Mesendoderm (in vitro differentiated cells): ENCODE data around the gene PIP5K1B. TPM values are rescaled to one million over a fixed set of nuclear protein-coding genes. Genes with fewer than 3 reads are reported as not detected.
A peak's percentile ranks its signal among the peaks of the same experiment; 100 is the strongest.

Experiments
- DNase-seq: peaks from one replicate; pipeline ENCODE4 v3.0.0; 2013
- H2AK5ac ChIP-seq: 2 replicates; pipeline ENCODE4 v1.6.1; 2013; ENCODE audit warnings: low read length, inconsistent platforms
- H2BK120ac ChIP-seq: 2 replicates; pipeline ENCODE4 v1.6.1; 2013; ENCODE audit warnings: low read depth, mild to moderate bottlenecking, low read length, moderate library complexity, mixed read lengths
- H2BK15ac ChIP-seq: replicated peaks from 2 replicates; pipeline ENCODE4 v1.6.1; 2013; ENCODE audit warnings: low read depth, mild to moderate bottlenecking, moderate library complexity
- H2BK5ac ChIP-seq: 2 replicates; pipeline ENCODE4 v1.6.1; 2013; ENCODE audit warnings: low read length, inconsistent platforms
- H3K18ac ChIP-seq: 2 replicates; pipeline ENCODE4 v1.6.1; 2013; ENCODE audit warnings: mild to moderate bottlenecking, low read length, mixed read lengths
- H3K23ac ChIP-seq: one replicate; pipeline ENCODE4 v1.6.1; 2013; ENCODE audit warnings: low read length
- H3K27ac ChIP-seq: 2 replicates; pipeline ENCODE4 v1.5.1; 2013; ENCODE audit warnings: low read depth, mild to moderate bottlenecking, inconsistent platforms, low read length, moderate library complexity
- H3K27me3 ChIP-seq: 2 replicates; pipeline ENCODE4 v1.6.1; 2013; ENCODE audit warnings: low read length, control low read depth, mild to moderate bottlenecking, inconsistent platforms; ENCODE audit not compliant: insufficient read depth, poor library complexity
- H3K36me3 ChIP-seq: 2 replicates; pipeline ENCODE4 v1.6.1; 2013; ENCODE audit warnings: low read length, inconsistent platforms; ENCODE audit not compliant: control insufficient read depth, insufficient read depth
- H3K4ac ChIP-seq: one replicate; pipeline ENCODE4 v1.6.1; 2013; ENCODE audit warnings: low read depth, mild to moderate bottlenecking, low read length, moderate library complexity
- H3K4me1 ChIP-seq: 2 replicates; pipeline ENCODE4 v1.6.1; 2013; ENCODE audit warnings: low read depth, low read length, inconsistent platforms; ENCODE audit not compliant: control insufficient read depth
- H3K4me2 ChIP-seq: 2 replicates; pipeline ENCODE4 v1.6.1; 2013; ENCODE audit warnings: low read length
- H3K4me3 ChIP-seq: 2 replicates; pipeline ENCODE4 v1.5.1; 2013; ENCODE audit warnings: mild to moderate bottlenecking, low read length
- H3K56ac ChIP-seq: one replicate; pipeline ENCODE4 v1.6.1; 2013; ENCODE audit warnings: low read length
- H3K79me1 ChIP-seq: 2 replicates; pipeline ENCODE4 v1.6.1; 2013; ENCODE audit warnings: low read length, inconsistent platforms
- H3K79me2 ChIP-seq: 2 replicates; pipeline ENCODE4 v1.6.1; 2013; ENCODE audit warnings: mild to moderate bottlenecking, low read length; ENCODE audit not compliant: control insufficient read depth, insufficient read depth
- H3K9ac ChIP-seq: 2 replicates; pipeline ENCODE4 v1.6.1; 2013; ENCODE audit warnings: low read length, inconsistent platforms
- H4K5ac ChIP-seq: one replicate; pipeline ENCODE4 v1.6.1; 2013; ENCODE audit warnings: low read length
- H4K8ac ChIP-seq: one replicate; pipeline ENCODE4 v1.6.1; 2013; ENCODE audit warnings: low read depth, mild to moderate bottlenecking, control low read depth, low read length, moderate library complexity
- WGBS: extraction: QIAGEN DNeasy Blood & Tissue Kit; methylation state at CpG from one replicate; pipeline ENCODE4 v1.1.7; 2013; ENCODE audit warnings: low lambda C conversion rate, missing lambda C conversion rate; ENCODE audit not compliant: insufficient coverage; ENCODE audit errors: extremely low coverage; 5-methylcytosine and 5-hydroxymethylcytosine counted together
- polyA plus RNA-seq, 2 experiments: library from polyadenylated mRNA; stranded (reverse); fragments of 200-250 nt; gene quantifications; one replicate each; pipeline ENCODE4 v1.2.3, GENCODE V29; 2013

PIP5K1B gene
- 1.5 TPM for polyA plus RNA-seq (2013, experiment 1 of 2)
- 1.5 TPM for polyA plus RNA-seq (2013, experiment 2 of 2)

GRCh38 chr9:68704814-68705530, at the start of gene PIP5K1B:
TSS of gene PIP5K1B (plus strand) at chr9:68705240. CDS start at chr9:68822615, 117,375 bp downstream.
- H3K27ac ChIP-seq = peak within 1 kb of the TSS; percentile 45
- H3K36me3 ChIP-seq = no peaks in the 10 kb centered on the region
- H2BK120ac ChIP-seq = no peak within 1 kb of the TSS

GRCh38 chr9:68664036-68664435, 41.0 kb upstream of the PIP5K1B start:
- Histone ChIP-seq H3K4me3 (no peak overlapping the region), H3K27ac (no peak overlapping the region), H4K8ac (no peak overlapping the region)

More at GRCh38 chr9:68704814-68705530, at the start of gene PIP5K1B:
- Histone ChIP-seq H3K4me1 (peaks cover 3% of the 10 kb centered on the region), H3K4me3 (peak within 1 kb of the TSS; percentile 53), H3K79me2 (no peaks in the 10 kb centered on the region), H3K79me1 (no peaks in the 10 kb centered on the region), H4K8ac (no peak within 1 kb of the TSS), H3K9ac (peak within 1 kb of the TSS; percentile 69), H3K56ac (peak within 1 kb of the TSS; percentile 86), H3K27me3 (peaks cover 10% of the 10 kb centered on the region), H3K4me2 (peak within 1 kb of the TSS; percentile 53), H3K23ac (peak within 1 kb of the TSS; percentile 70), H4K5ac (no peak within 1 kb of the TSS), H2BK15ac (no peak within 1 kb of the TSS), H3K18ac (no peak within 1 kb of the TSS), H2BK5ac (no peak within 1 kb of the TSS), H2AK5ac (no peak within 1 kb of the TSS), H3K4ac (no peak within 1 kb of the TSS)
- DNase-seq = peak; percentile 89
- no CpG with 5 or more reads among the region's 84 CpGs for WGBS

GRCh38 chr9:68668127-68668526, 36.9 kb upstream of the PIP5K1B start:
- H3K56ac ChIP-seq = no peak overlapping the region
- no peak overlapping the region for H3K9ac ChIP-seq
- H2BK15ac ChIP-seq = no peak overlapping the region
- no peak overlapping the region for H2BK5ac ChIP-seq
- no peaks in the 10 kb centered on the region for H3K79me2 ChIP-seq
- no peak overlapping the region for H4K8ac ChIP-seq
- no peak overlapping the region for H3K23ac ChIP-seq
- no peaks in the 10 kb centered on the region for H3K79me1 ChIP-seq
- H3K27ac ChIP-seq = no peak overlapping the region
- H4K5ac ChIP-seq = no peak overlapping the region
- H3K27me3 ChIP-seq = no peaks in the 10 kb centered on the region
- no peak overlapping the region for H2BK120ac ChIP-seq
- H3K4me1 ChIP-seq = no peaks in the 10 kb centered on the region
- no peak overlapping the region for H3K4me2 ChIP-seq
- no peak overlapping the region for H2AK5ac ChIP-seq
- no peak overlapping the region for H3K4me3 ChIP-seq
- no CpG with 5 or more reads among the region's 1 CpG for WGBS
- H3K18ac ChIP-seq = no peak overlapping the region
- peak; percentile 59 for DNase-seq
- H3K4ac ChIP-seq = no peak overlapping the region
- H3K36me3 ChIP-seq = no peaks in the 10 kb centered on the region

More at GRCh38 chr9:68664036-68664435, 41.0 kb upstream of the PIP5K1B start:
- Histone ChIP-seq H3K4me2 (no peak overlapping the region), H2AK5ac (no peak overlapping the region), H2BK5ac (no peak overlapping the region), H3K36me3 (no peaks in the 10 kb centered on the region), H3K4ac (no peak overlapping the region), H3K4me1 (no peaks in the 10 kb centered on the region), H3K79me1 (no peaks in the 10 kb centered on the region), H3K27me3 (no peaks in the 10 kb centered on the region), H3K18ac (no peak overlapping the region), H3K79me2 (no peaks in the 10 kb centered on the region), H3K56ac (no peak overlapping the region), H3K9ac (no peak overlapping the region), H2BK15ac (no peak overlapping the region), H2BK120ac (no peak overlapping the region), H4K5ac (no peak overlapping the region), H3K23ac (no peak overlapping the region)
- no peak for DNase-seq

- no peak overlapping the region for H3K23ac ChIP-seq
- WGBS = no CpG with 5 or more reads among the region's 9 CpGs
Measured at GRCh38 chr9:68669218-68669617, 35.8 kb upstream of the PIP5K1B start.

GRCh38 chr9:68672215-68672614, 32.8 kb upstream of the PIP5K1B start:
- WGBS = no CpG with 5 or more reads among the region's 1 CpG
- no peaks in the 10 kb centered on the region for H3K36me3 ChIP-seq
- no peak overlapping the region for H4K8ac ChIP-seq
- H3K18ac ChIP-seq = no peak overlapping the region
- no peak overlapping the region for H2AK5ac ChIP-seq
- H3K79me1 ChIP-seq = no peaks in the 10 kb centered on the region
- no peak overlapping the region for H3K23ac ChIP-seq
- no peak overlapping the region for H2BK5ac ChIP-seq
- no peak overlapping the region for H3K4ac ChIP-seq
- no peak overlapping the region for H3K56ac ChIP-seq
- DNase-seq = no peak
- no peaks in the 10 kb centered on the region for H3K79me2 ChIP-seq
- no peaks in the 10 kb centered on the region for H3K4me1 ChIP-seq
- H4K5ac ChIP-seq = no peak overlapping the region
- H3K27ac ChIP-seq = no peak overlapping the region
- H3K27me3 ChIP-seq = no peaks in the 10 kb centered on the region
- no peak overlapping the region for H3K4me3 ChIP-seq
- H3K4me2 ChIP-seq = no peak overlapping the region
- H2BK120ac ChIP-seq = no peak overlapping the region
- H3K9ac ChIP-seq = no peak overlapping the region
- no peak overlapping the region for H2BK15ac ChIP-seq

More at GRCh38 chr9:68669218-68669617, 35.8 kb upstream of the PIP5K1B start:
- no peak overlapping the region for H4K8ac ChIP-seq
- no peaks in the 10 kb centered on the region for H3K79me1 ChIP-seq
- no peak overlapping the region for H2AK5ac ChIP-seq
- no peaks in the 10 kb centered on the region for H3K4me1 ChIP-seq
- no peaks in the 10 kb centered on the region for H3K79me2 ChIP-seq
- H2BK120ac ChIP-seq = no peak overlapping the region
- H3K27me3 ChIP-seq = no peaks in the 10 kb centered on the region
- no peak overlapping the region for H3K56ac ChIP-seq
- H2BK5ac ChIP-seq = no peak overlapping the region
- no peak overlapping the region for H2BK15ac ChIP-seq
- no peak overlapping the region for H3K4me3 ChIP-seq
- H3K18ac ChIP-seq = no peak overlapping the region
- no peaks in the 10 kb centered on the region for H3K36me3 ChIP-seq
- H3K27ac ChIP-seq = no peak overlapping the region
- H3K4me2 ChIP-seq = no peak overlapping the region
- no peak overlapping the region for H3K9ac ChIP-seq
- no peak overlapping the region for H4K5ac ChIP-seq
- H3K4ac ChIP-seq = no peak overlapping the region
- no peak for DNase-seq

- Histone ChIP-seq H2BK120ac (no peak overlapping the region), H3K9ac (no peak overlapping the region), H3K79me2 (no peaks in the 10 kb centered on the region), H2BK5ac (no peak overlapping the region), H3K23ac (no peak overlapping the region), H4K8ac (no peak overlapping the region), H4K5ac (no peak overlapping the region), H3K4ac (no peak overlapping the region), H3K27me3 (no peaks in the 10 kb centered on the region), H3K56ac (no peak overlapping the region), H3K79me1 (no peaks in the 10 kb centered on the region), H3K4me2 (no peak overlapping the region), H2BK15ac (no peak overlapping the region), H3K27ac (no peak overlapping the region), H3K4me1 (no peaks in the 10 kb centered on the region), H2AK5ac (no peak overlapping the region), H3K4me3 (no peak overlapping the region), H3K18ac (no peak overlapping the region), H3K36me3 (no peaks in the 10 kb centered on the region)
- no peak for DNase-seq
Measured at GRCh38 chr9:68672625-68673024, 32.4 kb upstream of the PIP5K1B start.
